Stimulated activated CD4-positive, alpha-beta T cell treated with anti-CD3 and anti-CD28 coated beads, Interleukin-15, amount 100 ng/mL, for 1 hour (primary cell): ENCODE measurements around the gene ERC2.

ENCODE experiments used
- DNase-seq, 2 donors: peaks; one replicate each; pipeline ENCODE4 v3.0.0-alpha.2; 2020; ENCODE audit warnings: low read depth in 1 of 2, low spot score in 1 of 2

Gene ERC2

GRCh38 chr3:55692295-55692956, 775.8 kb downstream of the ERC2 start:
- DNase-seq = no peak

GRCh38 chr3:55691141-55691540, 777.1 kb downstream of the ERC2 start:
- no peak for DNase-seq

DNA sequence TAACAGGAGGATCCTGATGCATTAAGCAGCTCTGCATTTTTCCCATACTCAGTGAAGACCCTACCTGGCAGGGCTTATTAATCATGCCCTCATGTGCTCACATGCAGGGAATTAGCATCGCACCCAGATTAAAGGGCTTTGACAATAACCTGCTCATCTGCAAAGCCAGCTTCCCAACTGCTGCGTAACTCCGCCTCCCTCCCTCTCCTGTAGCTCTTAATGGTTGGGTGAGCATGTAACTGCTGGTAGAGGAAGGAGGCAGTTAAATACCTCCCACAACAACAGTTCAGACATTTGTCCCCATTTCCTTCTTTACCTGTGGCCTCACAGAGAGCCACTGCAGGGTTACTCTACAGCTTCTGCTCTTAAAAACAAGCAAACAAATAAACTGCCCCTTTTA, 777.5 kb downstream of the ERC2 start:
- no peak for DNase-seq

DNA sequence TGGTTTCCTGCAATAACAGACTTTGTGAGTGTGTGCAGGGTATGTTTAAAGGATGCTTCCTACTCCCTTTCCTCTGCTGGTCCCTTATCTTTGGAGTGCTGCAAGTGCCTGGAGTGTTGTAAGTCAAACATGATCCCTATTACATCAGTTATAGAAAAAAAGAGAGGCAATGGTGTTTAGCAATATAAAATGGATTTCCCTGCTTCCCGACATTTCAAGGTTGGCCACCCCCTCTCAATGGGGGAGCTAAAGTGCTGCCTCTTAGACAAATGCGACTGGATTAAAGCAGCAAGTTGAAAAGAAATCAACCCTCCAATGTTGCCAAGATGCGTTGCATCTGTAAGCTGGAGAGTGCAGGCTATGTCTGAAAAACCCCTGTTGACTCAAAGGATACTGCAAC, 778.1 kb downstream of the ERC2 start:
- DNase-seq = no peak

DNA sequence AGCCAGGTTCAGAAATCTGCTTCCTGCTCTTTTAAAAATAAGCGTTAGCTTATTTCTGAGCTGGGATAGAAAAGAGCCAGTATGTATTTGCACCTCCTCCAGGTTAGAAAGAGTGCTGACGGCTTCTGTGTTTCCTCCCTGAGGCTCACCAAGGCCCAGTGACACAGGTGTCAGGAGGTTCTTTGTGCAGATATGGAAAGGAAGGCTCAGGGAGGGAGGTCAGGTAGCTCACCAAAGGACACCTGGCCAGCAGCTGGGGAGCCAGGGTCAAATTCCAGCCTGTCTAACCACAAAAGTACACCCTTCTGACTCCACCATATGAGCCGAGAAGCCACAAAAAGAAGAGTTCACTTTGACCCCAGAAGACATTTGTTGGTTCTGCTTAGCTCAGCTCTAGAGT, 780.1 kb downstream of the ERC2 start:
- DNase-seq = no peak

DNA sequence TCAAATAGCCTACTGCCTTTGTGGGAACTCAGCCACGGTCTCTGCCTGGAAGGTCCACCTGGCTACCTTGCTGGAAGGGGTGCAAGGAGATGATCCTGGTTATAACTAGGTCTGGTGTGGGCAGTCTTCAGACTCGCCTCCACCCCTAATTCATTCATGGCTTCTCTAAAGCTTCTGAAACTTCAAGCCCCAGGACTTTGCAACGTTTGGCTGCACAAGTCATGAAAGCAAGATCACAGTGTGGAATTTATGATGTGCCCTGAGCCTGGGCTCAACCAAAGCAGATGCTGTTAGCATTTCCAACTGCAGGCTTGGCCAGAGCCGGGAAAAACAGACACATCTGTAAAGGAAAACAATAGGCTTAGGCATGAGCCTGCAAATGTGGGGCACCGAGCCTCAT, 780.7 kb downstream of the ERC2 start:
- DNase-seq = no peak

DNA sequence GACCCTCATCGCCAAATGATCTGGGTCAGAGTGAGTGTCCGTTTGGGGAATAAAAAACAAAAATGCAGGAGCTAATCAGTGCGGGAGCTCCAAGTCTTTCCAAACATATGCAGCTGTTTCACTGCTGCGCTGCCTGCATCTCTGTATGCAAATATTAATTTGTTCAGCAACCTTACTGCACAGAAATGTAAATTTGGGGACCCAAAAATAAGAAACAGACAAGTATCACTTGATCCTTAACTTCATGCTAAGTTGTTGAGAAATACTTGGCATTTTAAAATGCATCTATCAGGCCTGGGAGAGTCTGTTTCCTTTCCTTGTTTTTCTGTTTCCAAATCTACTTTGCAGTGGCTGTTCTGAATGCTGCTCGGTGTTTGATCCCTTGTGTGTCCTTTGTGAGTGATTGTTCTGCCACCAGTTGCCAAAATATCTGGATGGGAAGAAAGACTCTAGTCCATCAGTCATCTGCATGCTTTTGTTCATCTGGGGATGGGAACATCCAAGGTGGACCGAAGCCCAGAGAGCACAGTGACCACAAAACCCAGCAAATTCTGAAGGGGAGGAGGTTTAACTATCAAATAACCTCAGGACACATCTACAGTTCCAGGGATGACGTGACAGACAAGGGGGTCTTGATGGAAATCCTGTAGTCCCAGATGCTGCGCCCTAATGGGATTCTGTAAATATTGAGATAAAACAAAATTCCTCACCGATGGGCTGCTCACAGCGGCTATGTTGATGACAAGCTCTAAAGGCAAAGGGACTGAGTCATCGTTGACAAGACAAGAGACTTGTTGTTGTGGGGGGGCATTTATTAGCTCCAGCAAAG, 781.6 kb downstream of the ERC2 start:
- no peak for DNase-seq

DNA sequence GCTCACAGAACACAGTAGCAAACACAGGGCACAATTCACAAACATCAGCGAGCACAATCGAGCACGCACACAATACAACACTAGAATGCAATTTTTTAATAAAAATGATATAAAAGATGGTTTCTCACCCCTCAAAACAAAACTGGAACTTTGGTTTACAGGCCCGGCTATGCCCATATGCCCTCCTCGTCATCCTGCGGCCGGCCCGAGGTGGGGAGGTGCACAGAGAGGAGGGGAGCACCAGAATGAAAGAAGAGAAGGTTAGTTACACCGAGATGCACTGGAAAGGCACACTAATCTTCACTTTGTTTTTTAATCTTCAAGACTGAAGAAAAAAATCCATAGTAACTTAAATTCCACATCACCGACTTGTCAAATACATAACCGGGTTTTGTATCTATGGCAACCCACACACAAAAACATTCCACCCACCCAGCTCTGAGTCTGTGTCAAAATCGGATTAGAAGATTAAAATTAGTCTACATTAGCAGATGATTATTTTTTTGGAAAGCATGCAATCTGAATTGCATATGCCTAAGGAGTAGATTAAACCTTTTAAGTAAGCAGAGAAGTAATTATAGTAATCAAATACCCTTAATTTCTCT, 784.5 kb downstream of the ERC2 start:
- no peak for DNase-seq

DNA sequence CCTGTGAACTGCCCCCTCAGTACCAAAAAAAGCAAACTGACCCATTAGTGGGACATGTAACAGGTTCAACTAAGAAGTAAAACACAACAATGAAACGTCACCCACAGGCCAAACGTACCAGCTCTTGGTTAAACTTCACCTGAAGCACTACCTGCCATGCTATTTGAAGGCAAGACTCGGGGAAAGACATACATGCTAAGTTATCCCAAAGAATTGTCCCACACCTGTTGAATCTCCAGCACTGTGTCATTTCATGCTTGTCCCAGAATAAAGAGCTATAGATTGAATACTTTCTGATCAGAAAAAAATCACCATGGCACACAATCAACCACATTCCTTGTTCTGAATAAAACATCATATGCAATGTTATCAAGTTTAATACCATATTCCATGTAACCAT, 785.8 kb downstream of the ERC2 start:
- no peak for DNase-seq

DNA sequence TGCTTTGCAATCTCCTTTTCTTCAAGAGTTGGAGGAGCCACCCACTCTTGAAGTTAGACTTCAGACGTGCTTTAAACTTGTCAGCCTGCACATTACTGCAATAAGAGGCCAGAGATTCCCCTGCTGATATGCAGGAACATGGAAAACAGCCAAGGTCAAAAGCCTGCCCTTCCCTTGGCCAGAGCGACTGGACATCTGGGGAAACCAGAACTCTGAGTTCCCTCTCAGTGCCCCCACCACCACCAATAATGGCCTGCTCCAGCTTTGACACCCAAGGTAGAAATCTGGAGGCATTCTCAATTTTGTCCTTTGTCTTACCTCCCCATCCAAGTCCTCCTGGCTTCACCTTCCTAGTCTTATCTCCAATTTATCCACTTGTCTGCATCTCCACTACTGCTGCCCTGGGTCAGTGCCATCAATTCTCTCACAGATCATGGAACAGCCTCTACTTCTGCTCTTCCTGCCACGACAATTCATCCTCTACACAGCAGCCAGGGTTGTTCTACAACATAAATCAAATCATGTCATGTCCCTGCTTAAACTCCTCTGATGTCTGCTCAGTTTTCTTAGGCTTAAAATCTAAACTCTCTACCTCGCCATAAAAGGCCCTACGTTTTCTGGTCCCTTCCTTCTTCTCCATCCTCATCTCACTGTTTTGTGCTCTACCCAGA, 789.6 kb downstream of the ERC2 start:
- DNase-seq = no peak

DNA sequence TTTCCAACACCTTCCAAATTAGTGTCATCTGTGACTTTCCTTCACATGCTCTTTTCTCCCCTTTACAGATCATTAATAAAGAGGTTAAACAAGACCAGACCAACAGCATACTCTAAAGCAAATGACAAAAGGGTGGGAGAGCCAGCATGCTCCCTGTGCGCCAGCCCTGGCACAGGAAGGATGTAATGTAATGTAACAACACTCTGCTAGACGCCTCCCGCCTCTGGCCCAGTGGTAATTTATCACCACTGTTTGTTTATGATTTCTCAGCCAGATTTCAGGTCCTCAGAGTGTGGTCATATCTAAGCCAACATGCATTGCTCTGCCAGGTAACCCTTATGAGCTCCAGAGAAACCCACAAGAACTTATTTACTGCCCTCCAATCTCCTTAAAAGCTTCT, 791.6 kb downstream of the ERC2 start:
- DNase-seq = no peak

DNA sequence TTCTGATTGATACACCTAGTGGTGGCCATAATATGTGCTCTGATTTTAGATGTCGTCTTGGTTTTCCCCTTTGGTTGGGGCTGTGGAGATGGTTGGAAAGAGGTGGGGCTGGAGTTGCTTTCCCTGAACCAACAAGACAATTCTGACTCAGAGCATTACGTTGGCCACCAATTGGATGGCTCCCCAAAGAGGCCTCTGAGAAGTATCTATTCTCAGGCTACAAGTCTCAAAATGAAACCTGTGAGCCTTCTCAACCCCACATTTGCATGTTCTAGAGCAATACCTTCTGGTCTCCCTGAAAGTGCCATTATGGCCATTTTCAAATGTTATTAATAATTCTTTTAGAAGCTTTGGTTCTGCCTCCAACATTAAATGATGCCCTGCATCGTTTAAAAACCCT, 792.8 kb downstream of the ERC2 start:
- DNase-seq = no peak

DNA sequence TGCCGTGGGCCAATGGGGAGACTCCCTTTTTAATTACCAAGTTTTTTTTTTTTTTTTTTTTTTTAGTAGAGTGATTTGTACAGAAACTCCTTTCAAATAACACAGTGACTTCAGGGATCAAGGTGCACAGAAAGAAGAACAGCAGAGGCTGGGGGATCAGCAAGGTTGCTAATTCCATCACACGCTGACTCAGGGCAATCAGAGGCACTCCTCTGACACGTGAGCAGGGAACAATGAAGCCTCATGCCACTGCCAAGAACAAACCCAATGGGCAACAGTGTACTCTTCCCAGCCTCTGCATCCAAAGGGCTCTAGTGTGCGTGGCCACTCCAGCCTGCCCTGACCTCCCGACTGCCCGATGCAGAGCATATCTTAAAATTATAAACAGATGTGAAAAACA, 794.5 kb downstream of the ERC2 start:
- no peak for DNase-seq

- no peak for DNase-seq
These were observed 799.1 kb downstream of the ERC2 start for GRCh38 chr3:55669133-55669532.

GRCh38 chr3:55668359-55668758, 799.9 kb downstream of the ERC2 start:
- no peak for DNase-seq

- no peak for DNase-seq
These were observed 803.9 kb downstream of the ERC2 start for GRCh38 chr3:55664387-55664786.

DNA sequence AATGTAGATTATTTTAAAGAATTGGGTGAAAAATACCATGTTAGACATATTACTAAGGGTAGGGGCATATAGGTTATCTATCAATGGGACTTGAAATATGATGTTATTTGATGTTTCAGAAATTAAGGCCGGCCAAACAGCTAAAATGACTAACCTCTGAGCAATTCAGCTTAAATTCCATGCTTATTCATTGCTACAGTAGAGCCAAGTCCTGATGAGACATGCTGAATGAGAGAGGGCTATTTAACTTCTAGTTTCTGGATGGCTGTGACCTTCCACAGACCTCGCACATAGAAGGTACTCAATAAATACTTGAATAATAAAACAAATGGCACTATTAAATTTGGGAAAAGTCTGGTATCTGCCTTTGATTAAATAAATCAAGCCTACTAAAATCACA, 805.6 kb downstream of the ERC2 start:
- no peak for DNase-seq

- no peak for DNase-seq
These were observed 806.7 kb downstream of the ERC2 start for GRCh38 chr3:55661571-55661970.

DNA sequence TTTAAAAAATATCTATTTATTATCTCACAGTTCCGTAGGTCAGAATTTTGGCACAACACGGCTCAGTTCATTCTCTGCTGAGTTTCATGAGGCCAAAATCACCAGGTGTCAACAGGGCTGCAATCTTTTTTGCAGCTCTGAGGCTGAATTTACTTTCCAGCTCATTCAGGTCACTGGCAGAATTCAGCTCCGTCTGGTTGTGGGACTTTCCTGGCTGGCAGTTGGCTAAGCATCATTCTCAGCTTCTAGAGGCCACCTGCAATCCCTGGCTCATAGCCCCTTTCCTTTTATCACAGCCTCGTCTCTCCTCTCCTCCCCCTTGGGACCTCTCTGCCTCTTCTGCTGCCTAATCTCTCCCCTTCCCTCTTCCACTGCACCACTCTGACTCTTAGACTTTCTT, 807.1 kb downstream of the ERC2 start:
- no peak for DNase-seq

- DNase-seq = no peak
These were observed 807.6 kb downstream of the ERC2 start for GRCh38 chr3:55660642-55661041.

GRCh38 chr3:55659701-55660100, 808.6 kb downstream of the ERC2 start:
- DNase-seq = no peak
